Activated naive CD4-positive, alpha-beta T cell treated with anti-CD3 and anti-CD28 coated beads, Interleukin-2, amount 50 U/mL, for 16 hours (primary cell): Measurements from ENCODE around the gene GALNT4.
A peak's percentile ranks its signal among the peaks of the same experiment; 100 is the strongest.

Source experiments
- DNase-seq: peaks from one replicate; pipeline ENCODE4 v3.0.0-alpha.2; 2020

GALNT4 gene

DNA sequence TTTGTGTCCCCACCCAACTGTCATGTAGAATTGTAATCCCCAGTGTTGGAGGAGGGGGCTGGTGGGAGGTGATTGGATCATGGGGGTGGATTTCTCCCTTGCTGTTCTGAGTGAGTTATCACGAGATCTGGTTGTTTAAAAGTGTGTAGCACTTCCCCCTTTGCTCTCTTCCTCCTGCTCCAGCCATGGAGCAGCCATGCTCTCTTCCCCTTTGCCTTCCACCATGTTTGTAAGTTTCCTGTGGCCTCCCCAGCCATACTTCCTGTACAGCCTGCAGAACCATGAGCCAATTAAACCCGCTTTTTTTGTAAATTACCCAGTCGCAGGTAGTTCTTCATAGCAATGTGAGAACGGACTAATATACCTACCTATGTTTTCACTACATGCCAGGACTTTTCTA lies 3.8 kb upstream of the GALNT4 start:
- no peak for DNase-seq

DNA sequence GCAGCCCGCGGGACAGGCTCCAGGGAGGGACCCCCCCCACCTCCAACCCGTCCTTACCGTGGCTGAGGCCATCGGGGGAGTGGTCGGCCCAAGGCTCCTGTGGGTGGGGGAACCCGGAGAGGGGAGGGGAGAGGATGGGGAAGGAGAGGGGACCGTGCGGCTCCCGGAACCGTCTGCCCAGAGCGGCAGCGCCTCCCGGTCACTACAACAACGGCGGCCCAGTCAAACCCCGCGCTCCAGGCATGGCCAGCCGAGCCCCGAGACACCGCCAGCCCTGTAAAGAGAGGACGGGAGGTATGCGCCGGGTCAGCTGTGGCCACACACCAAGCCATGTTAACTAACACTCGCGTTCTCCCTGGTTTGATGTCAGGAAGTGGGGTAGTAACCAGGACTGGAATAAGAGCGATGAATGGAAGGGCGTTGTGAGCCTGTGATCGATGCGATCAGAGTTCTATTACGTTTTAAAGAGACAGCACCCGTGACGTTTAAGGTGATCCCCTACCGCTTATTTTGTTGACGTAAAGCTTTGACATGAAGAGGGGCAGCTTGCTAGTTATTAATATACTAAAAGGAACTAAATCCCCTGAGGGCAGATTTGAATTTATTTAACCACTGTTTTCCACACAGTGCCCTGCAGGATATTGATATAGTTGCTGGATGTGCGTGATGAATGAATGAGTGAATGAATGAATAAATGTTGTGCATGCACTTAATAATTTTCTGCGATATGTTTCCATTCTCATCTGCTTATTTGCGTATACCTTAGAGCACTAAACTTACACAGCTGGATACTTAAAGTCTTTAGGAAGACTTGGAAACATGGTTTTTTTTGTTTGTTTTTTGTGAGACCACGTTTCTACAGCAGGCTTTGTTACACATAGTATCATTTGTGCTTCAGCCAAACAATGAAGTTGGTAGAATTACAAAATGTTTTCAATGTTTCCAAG lies 1.5 kb upstream of the GALNT4 start, which contains the start of gene POC1B:
POC1B (minus strand) TSS at position 224 of the 947 bp plus-strand sequence; CDS start at position 72, 152 bp downstream.
- DNase-seq = peak; percentile 71

DNA sequence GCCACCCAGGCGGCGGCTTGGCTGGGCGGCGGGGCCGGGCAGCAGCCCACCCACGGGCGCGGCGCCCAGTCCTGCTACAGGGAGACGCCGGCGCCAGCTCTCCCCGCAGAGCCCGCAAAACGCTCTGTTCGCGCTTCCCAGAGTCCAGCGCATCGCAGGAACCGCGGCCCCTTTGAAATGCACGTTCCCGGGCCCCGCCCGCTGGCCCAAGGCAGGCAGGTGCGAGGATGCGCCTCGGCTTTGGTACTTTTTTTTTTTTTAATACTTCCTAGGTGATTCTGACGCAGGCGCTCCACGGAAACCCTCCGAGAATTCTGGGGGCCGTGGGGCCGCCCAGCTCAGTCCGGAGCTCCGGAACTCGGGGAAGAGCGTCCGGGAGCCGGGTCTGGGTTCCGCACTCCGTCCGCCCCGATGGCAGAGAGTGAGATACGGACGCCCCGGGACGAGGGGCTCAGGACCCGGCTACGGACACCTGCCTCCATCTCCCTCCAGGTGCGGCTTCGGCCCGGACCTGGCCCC lies 768 bp upstream of the GALNT4 start:
- DNase-seq = peak; percentile 50

DNA sequence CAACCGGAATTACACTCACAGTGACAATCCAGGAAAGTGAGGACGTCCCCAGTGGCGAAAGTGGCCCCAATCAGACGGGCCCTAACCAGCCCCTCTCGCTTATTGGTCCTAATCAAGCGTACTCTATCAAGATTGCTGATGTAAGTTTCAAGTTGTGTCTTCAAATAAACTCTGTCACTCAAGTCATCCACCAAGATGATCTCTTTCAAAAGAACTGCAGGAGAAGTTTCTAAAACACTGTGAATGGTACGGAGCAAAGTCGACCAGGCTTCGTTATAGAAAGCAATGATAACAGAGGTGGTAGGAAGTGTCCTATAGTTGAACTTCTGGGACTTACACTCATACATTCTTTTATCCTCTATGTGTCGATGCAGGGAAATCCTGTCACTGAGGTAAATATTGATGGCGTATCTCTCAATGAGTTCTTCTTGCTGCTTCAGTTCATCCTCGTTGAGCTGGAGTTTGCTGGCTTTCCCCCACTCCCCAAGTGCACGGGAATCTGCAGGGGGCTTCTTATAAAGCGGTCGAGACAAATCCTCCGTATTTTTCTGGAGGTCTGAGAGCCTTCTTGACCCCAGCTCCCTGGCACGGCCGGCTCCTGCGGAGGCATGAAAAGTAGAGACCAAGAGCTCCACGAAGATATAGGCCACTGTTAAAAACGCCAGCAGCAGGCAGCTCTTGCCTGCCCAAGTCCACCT lies 604 bp downstream of the GALNT4 start:
- no peak for DNase-seq

DNA sequence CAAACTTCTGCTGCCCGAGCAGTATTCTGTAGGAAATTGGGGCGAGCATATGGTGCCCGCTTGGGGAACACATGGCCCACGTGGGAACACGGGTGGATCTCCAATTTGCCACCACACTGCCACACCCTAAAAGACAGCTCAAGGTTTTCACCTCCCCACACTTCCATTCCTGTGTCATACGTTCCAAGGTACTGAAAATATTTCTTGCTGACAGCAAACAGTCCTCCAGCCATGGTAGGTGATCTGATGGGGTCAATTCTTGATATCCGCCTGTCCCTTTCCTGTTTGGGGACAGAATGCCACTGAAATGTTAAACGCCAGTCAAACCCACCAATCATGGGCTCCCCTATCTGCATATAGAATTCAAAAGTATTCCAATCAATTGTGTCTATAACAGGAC lies 1.2 kb downstream of the GALNT4 start:
- no peak for DNase-seq

DNA sequence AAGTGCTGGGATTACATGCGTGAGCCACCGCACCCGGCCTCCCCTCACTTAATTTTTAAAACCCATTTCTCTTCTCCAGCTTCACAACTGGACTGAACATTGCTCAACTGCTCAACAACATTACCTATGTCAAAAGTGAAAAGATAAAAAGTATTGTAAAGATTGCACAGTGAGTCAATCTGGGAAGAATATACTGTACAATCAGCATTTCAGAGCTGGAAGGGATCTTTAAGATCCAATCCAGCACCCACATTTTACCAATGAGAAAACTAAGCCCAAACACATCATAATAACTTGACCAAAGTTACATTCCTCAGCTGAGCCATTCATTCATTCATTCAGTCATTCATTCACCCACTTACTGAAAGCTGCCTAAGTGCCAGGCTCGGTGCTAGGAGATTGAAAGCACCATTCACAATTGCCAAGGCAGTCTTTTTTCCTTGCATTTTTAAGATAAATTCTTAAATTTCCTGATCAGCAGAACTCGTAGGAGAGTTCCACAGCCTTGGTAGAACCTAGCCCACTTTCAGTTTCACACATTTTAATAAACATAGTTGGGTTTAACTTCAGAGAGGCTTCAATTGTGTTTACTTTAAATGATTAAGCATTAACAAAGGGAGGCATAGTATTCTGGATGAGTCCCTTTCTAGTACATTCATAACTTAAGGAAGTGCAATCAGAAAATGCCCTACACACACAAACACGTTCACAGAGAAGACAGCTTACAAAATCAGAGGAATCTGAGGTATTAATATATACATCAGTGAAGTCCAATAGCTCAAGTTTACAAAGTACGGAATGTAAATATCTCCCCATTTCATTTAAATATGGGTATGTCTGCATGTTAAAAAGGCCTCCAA lies 3.0 kb downstream of the GALNT4 start:
- no peak for DNase-seq

DNA sequence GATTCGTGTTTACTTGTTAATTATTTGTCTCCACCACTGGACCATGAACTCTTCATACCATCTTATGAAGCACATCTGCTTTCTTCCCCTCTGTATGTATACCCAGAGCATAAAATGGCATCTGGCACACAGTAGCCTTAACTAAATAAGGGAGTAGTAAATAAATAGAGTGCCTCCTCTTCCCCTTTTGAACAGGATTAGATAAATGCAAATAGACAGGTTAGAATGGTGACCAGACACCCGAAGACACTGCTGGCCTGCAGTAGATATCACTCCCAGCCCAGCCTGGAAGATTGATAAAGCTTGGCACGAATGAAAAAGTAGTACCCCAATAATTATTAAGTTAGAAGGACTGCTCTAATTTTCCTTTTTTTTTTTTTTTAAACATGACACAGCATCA lies 6.9 kb downstream of the GALNT4 start:
- no peak for DNase-seq

DNA sequence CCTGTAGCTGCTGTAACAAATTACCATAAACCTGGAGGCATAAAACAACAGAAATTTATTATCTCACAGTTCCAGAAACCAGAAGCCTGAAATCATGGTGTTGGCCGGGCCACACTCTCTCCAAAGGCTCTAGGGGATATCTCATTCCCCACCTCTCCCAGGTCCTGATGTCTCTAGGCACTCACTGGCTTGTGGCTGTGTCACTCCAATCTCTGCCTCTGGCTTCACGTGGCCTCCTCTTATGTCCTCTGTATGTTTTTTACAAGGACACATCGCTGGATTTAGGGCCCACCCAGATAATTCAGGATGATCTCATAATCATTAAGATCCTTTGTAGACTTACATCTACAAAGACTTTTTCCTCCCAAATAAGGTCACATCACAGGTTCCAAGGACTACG lies 8.0 kb downstream of the GALNT4 start:
- no peak for DNase-seq

DNA sequence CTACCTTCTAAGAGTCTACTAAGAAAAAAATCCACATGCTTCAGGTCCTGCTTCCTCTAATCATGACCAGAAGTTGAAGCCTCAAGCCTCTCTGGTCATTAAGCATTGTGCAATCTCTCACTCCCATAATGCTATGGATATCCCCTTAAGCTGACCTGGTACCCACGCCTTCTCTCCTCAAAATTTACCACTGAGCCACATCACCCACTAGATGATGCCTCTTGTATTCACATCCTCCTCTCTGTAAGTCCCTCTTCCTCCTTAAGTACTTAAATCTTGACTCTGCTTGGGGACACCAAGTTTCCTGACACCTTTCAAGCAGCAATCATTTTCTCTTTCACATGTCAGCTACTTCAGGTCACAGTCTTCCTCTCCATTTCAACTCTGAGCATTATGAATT lies 9.8 kb downstream of the GALNT4 start:
- no peak for DNase-seq

DNA sequence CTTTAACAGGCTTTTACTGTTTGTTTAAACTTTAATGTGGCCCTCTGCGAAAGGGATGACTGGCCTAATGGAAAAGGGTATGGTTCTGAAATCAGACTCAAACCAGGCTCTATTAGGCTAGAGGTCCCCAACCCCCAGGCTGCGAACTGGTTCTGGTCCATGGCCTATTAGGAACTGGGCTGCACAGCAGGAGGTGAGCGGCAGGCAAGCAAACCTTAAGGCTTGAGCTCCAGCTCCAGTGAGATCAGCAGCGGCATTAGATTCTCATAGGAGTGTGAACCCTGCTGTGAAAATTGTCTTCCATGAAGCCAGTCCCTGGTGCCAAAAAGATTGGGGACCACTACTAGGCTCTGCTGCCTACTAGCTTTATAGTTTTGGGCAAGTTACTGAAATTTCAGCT lies 11.1 kb downstream of the GALNT4 start:
- DNase-seq = no peak

DNA sequence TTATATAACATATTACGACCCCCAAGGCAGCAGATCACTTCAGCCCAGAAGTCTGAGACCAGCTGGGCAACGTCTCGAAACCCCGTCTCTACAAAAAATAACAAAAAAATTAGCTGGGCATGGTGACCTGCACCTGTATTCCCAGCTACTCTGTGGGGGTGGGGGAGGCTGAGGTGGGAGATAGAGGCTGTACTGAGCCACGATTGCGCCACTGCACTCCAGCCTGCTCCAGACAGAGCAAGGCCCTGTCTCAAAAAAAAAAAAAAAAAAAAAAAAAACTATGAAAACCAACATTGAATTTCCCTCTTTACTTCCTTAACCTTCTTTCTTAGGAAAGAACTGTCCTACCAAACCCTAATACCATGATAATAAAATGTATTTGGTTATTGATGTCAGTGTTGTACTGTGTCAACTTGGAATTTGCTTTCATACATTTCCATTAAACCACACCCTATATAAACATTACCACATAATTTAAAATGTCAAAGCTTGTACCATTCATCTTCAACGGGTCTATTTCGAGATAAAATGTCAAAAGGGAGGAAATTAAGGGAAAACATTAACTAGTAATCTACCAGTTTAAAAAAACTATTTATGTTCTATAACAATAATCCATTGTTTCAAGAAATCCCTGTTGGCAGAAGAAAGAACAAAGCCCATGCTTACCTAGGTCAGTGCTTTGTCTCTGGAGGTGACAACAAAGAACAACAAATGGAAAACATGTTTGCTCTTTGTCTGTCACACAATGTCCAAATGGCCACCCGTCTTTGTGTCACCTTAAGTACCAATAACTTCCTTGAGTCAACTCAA lies 17.4 kb downstream of the GALNT4 start:
- no peak for DNase-seq

DNA sequence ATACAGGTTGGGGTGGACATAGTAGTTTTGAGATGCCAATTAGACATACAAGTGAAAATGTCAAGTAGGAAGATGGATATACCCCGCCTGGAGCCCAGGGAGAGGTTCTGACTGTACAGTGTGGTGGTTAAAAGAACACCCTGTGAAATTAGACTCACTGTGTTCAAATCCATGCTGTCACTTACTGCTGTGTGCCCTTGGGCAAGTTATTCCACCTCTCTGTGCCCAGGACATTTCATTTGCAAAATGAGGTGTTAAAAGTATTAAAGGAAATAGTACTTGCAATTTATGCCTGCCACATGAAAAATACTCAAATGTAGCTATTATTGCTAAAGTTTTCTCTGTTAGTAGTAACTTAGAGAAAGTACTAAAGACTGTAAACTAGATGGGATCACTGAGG lies 18.5 kb downstream of the GALNT4 start:
- no peak for DNase-seq

DNA sequence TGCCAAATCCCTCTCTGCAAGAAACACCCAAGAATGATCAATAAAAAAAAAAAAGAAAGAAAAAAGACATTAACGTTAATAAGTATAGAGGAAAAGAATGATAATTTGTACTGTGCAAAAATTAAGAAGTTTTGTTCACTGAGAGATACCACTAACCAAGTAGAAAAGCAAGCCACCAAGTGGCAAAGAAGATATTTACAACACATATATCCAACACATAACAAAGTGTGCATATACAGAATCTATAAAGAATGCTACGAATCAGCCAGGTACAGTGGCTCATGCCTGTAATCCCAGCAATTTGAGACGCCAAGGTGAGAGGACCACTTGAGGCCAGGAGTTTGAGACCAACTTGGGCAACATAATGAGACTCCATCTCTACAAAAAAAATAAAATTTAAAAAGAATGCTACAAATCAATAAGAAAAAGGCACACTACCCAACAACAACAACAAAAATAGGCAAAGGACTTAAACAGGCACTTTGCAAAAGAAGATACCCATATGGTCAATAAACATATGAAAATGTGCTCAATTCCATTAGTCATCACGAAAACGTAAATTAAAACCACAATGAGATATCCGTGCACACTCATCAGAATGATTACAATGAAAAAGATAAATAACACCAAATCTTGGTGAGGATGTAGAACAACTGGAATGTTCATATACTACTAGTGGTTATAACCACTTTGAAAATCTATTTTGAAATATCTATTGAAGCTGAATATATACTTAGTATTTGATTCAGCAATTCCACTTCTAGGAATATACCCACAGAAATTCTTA lies 19.8 kb downstream of the GALNT4 start:
- DNase-seq = no peak

DNA sequence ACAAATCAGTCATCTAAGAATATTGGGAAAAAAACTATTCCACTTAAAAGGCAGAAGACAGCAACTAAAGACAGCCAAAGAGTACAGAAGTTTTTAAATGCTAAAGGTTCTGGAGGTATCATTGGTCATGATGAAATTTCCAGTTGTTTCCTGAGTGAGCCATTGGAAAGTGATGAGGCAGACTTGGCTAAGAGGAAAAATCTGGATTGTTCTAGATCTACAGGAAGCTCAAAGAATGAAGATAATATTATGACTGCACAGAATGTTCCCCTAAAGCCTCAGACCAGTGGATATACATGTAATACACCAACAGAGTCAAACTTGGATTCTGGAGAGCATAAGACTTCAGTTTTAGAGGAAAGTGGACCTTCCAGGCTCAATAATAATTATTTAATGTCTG lies 22.8 kb downstream of the GALNT4 start:
- no peak for DNase-seq

DNA sequence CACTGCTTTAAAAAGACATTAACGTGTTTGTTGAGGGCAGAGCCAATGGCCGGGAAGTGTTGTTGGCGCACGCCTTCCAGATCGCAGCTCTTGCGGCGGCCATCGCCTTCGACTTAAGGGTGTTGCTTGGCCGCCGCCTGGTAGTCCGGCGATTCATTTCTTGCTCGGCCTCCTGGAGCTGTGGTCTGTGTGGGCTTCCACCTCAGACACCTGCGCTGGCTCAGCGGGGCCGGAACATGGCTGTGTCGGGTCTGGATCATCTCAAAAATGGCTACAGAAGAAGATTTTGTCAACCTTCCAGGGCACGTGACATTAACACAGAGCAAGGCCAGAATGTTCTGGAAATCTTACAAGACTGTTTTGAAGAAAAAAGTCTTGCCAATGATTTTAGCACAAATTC lies 24.7 kb downstream of the GALNT4 start:
- no peak for DNase-seq

DNA sequence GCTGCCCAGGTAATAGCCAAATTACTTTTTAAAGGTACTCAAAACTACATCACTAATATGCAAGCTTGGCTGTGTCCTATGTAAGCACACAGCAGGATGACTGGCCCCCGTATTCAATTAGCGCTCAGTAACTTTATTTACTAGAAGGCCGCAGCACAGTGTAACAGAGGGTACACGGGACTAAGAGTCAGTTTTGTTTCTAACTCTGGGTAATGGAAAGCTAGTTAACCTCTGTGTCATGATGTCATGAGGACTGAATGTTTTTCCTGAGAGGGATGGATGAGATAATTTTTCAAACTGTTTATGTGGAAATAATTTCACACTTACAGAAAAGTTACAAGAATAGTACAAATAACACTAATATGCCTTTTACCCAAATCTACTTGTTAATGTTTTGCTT lies 27.1 kb downstream of the GALNT4 start:
- no peak for DNase-seq

DNA sequence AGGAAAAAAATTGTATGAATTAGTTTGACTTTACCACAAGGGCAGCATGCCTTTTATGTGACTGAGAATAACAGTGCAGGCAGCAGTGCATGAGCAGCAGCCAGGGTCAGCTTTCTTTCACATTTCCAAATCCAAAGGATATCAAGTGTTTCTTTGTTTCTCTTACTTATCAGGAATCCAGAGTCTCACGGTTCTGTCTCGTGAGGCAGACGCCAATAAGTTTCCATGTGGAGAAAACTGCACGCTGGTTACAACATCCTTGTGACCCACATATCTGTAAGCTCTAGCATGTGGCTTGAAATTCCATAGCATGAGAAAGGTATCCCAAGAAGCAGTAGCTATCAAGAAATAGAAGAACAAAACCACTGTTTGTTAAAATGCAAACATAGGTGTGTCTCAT lies 27.6 kb downstream of the GALNT4 start:
- DNase-seq = no peak

DNA sequence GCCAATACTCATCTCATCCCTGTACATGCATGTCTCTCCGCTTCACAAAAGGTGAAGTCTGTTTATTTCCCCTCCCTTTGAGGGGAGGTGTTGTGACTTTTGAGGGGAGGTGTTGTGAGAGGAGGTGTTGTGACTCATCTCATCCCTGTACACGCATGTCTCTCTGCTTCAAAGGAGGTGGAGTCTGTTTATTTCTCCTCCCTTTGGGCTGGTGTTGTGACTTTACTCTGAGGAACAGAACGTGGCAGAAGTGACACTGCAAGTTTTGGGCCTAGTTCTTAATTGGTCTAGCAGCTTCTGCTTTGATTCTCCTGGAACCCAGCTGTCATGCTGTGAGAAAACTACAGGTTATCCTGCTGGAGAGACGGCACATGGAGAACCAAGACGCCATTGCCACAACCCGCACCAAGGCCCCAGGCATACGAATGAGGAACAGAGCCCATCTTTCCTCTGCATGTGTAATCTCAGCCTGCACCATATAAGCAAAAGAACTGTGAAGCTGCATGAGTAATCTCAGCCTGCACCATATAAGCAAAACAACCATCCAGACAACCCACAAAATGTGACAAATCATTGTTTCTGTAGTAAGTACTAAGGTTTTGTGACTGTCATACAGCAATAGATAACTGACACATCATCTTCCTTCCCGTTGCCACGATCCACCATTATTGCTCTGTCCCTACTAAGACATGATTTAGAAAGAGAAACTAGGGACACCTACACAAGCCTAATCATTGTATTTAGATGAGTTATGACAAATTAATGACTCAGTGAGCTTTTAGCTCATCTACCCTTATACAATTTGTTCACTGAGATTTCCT lies 30.0 kb downstream of the GALNT4 start:
- DNase-seq = peak; percentile 52

DNA sequence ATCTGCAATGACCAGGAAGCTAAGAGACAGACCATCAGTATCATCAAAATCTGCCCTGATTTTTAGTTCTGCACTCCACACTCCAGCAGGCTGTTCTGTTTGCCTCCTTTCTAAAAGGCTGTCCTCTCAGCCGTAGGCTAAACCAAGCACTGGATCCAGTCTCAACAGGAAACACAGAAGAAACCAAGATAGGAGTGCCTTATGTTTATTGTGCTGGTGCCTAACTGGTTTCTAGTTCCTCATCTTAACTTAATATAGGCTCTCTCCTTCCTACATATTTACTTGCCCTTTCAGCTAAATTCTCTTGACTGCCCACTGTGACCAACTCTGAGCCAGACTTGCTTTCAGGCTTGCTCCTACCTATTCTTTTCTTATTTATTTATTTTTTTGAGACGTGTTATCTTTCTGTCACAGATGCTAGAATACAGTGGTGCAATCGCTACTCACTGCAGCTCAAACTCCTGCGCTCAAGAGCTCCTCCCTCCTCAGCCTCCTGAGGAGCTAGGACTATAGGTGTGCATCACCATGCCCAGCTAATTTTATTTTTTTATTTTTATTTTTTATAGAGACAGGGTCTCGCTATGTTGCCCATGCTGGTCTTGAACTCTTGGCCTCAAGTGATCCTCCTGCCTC lies 30.8 kb downstream of the GALNT4 start:
- no peak for DNase-seq

DNA sequence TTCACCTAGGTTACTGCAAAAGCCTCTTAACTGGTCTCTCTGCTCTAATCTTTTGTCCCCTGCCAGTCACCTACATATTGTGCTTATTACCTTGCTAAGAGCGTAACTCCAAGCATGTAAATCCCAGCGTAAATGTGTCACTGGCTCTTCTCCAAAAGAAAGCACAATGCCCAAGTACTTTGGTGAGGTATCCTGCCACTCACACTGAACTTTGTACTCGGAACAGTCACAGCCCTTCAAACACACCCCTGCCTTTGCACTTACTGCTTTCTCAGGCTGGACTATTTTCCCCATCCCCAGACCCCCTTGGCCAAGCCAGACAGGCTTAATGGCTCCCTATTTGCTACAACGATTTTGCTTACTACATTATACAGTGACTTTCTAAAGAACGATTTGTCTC lies 31.7 kb downstream of the GALNT4 start:
- no peak for DNase-seq
